A549 (cell line): ENCODE results near the gene NR1D1. TPM values are rescaled to one million over a fixed set of nuclear protein-coding genes. Genes with fewer than 3 reads are reported as not detected.

Experiments
- CHD4 ChIP-seq: fragments of 200-600 bp; sonication (generic); IDR thresholded peaks from 2 replicates; pipeline ENCODE4 v1.6.1; 2016; ENCODE audit warnings: antibody characterized with exemption, mild to moderate bottlenecking, borderline replicate concordance
- FOXS1 ChIP-seq: fragments of 250-450 bp; sonication (Bioruptor Pico); IDR thresholded peaks from 2 replicates; pipeline ENCODE4 v1.5.0; 2020; ENCODE audit warnings: mild to moderate bottlenecking, moderate library complexity
- JUN ChIP-seq, 2 experiments: fragments of >200 bp; sonication (Bioruptor Twin); formaldehyde crosslinking; IDR thresholded peaks; 2 replicates in 1 of 2; 3 replicates in 1 of 2; pipeline ENCODE4 v1.6.1; 2016 to 2017
- KDM1A ChIP-seq: fragments of 200-600 bp; sonication (generic); IDR thresholded peaks from 2 replicates; pipeline ENCODE4 v1.6.1; 2016; ENCODE audit warnings: low read depth, mild to moderate bottlenecking
- RAD21 ChIP-seq, 2 experiments: fragments of >200 bp in 1 of 2; sonication (Bioruptor Twin) in 1 of 2; formaldehyde crosslinking in 1 of 2; IDR thresholded peaks in 1 of 2; conservative IDR thresholded peaks in 1 of 2; 2 replicates in 1 of 2; 3 replicates in 1 of 2; pipeline ENCODE4 v1.6.1; 2012 to 2018; ENCODE audit warnings: inconsistent platforms in 1 of 2
- ZNF302 ChIP-seq: fragments of 250-450 bp; sonication (Bioruptor Pico); IDR thresholded peaks from 2 replicates; pipeline ENCODE4 v1.9.0; 2021; ENCODE audit warnings: inconsistent platforms, mild to moderate bottlenecking, moderate library complexity
- polyA plus RNA-seq, 4 experiments: library from polyadenylated mRNA; depleted of rRNA in 3 of 4; stranded (reverse); fragments of >200 nt; fragmentation: RNase III in 1 of 4; extraction: RNeasy Plus Mini Kit Qiagen cat#74134 plus additional on column Dnase treatment in 1 of 4; gene quantifications; 2 replicates in 3 of 4; 3 replicates in 1 of 4; pipeline ENCODE4 v1.2.3, GENCODE V29; 2011 to 2017

Gene NR1D1
- polyA plus RNA-seq, 2 of the 4 experiments (the other 2 are of a cell fraction), result 1.2 to 4.4 TPM

DNA sequence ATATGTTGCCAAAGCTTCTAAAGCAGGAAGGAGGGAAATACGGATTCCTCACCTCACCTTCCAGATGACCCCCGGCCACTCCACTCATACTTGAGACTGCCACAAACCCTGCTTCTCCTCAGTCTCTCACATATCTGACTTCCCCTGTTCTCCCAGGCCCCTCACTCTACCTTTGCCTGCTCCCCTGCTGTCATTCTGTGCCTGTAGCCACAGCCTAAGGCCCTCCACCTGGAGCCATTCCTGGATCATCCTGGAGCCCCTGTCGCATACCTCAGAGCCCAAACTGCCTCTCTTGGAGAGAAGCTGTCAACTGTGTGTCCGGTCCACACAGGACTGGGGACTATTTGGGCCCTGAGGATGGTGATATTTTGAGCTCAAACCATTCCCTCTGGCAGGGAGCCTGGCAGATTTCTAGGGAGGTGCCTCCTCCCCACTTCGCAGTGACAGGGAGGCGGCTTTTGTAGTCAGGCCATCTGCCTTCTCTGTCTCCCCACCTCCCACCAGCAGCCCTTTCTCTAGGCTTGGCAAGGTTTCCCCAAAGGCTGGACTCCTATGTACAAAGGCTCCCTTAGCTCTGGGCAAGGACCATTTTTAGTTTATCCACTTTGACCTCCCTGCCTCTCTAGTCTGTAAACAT is 43.9 kb downstream of the NR1D1 start (continued):
- TF ChIP-seq JUN (IDR thresholded peaks at IDR 0.05) (no peak), KDM1A (no peak), FOXS1 (CRISPR knock-in tag) (no peak), ZNF302 (CRISPR knock-in tag) (no peak), CHD4 (no peak), RAD21 (conservative IDR thresholded peaks at IDR 0.05 in 1 of 2, IDR thresholded peaks at IDR 0.05 in 1 of 2) (no peak)

Other genes with a start within 250 kb of the NR1D1 start
- not detected in 2 replicates for gene IKZF3, start 236.3 kb downstream of the NR1D1 start, polyA plus RNA-seq (2011; rRNA removed)
- gene IKZF3, start 236.3 kb downstream of the NR1D1 start, polyA plus RNA-seq (2017; fragmentation: RNase III; extraction: RNeasy Plus Mini Kit Qiagen cat#74134 plus additional on column Dnase treatment), result not detected in 3 replicates
- gene ZPBP2, start 232.4 kb downstream of the NR1D1 start, polyA plus RNA-seq (2011; rRNA removed), result not detected in 2 replicates
- not detected in 3 replicates for gene ZPBP2, start 232.4 kb downstream of the NR1D1 start, polyA plus RNA-seq (2017; fragmentation: RNase III; extraction: RNeasy Plus Mini Kit Qiagen cat#74134 plus additional on column Dnase treatment)
- 7.7 and 9.4 TPM in 2 replicates for gene GSDMB, start 182.0 kb downstream of the NR1D1 start, polyA plus RNA-seq (2011; rRNA removed)
- 4.9 to 6.8 TPM (median 6.4 TPM) in 3 replicates for gene GSDMB, start 182.0 kb downstream of the NR1D1 start, polyA plus RNA-seq (2017; fragmentation: RNase III; extraction: RNeasy Plus Mini Kit Qiagen cat#74134 plus additional on column Dnase treatment)
- gene ORMDL3, start 173.0 kb downstream of the NR1D1 start, polyA plus RNA-seq (2011; rRNA removed), result 26.9 and 49.0 TPM in 2 replicates
- gene ORMDL3, start 173.0 kb downstream of the NR1D1 start, polyA plus RNA-seq (2017; fragmentation: RNase III; extraction: RNeasy Plus Mini Kit Qiagen cat#74134 plus additional on column Dnase treatment), result 41.4 to 52.1 TPM (median 51.0 TPM) in 3 replicates
- not detected in 2 replicates for gene LRRC3C, start 172.9 kb downstream of the NR1D1 start, polyA plus RNA-seq (2011; rRNA removed)
- gene LRRC3C, start 172.9 kb downstream of the NR1D1 start, polyA plus RNA-seq (2017; fragmentation: RNase III; extraction: RNeasy Plus Mini Kit Qiagen cat#74134 plus additional on column Dnase treatment), result not detected in 3 replicates
- not detected in 2 replicates for gene GSDMA, start 137.6 kb downstream of the NR1D1 start, polyA plus RNA-seq (2011; rRNA removed)
- not detected in 3 replicates for gene GSDMA, start 137.6 kb downstream of the NR1D1 start, polyA plus RNA-seq (2017; fragmentation: RNase III; extraction: RNeasy Plus Mini Kit Qiagen cat#74134 plus additional on column Dnase treatment)
- gene PSMD3, start 119.8 kb downstream of the NR1D1 start, polyA plus RNA-seq (2011; rRNA removed), result 87.7 and 113 TPM in 2 replicates
- 186 to 193 TPM (median 187 TPM) in 3 replicates for gene PSMD3, start 119.8 kb downstream of the NR1D1 start, polyA plus RNA-seq (2017; fragmentation: RNase III; extraction: RNeasy Plus Mini Kit Qiagen cat#74134 plus additional on column Dnase treatment)
- 0.41 TPM in 1 of 2 replicates, not detected in the other for gene CSF3, start 85.1 kb downstream of the NR1D1 start, polyA plus RNA-seq (2011; rRNA removed)
- not detected in 3 replicates for gene CSF3, start 85.1 kb downstream of the NR1D1 start, polyA plus RNA-seq (2017; fragmentation: RNase III; extraction: RNeasy Plus Mini Kit Qiagen cat#74134 plus additional on column Dnase treatment)
- 63.6 and 89.5 TPM in 2 replicates for gene MED24, start 46.2 kb downstream of the NR1D1 start, polyA plus RNA-seq (2011; rRNA removed)
- gene MED24, start 46.2 kb downstream of the NR1D1 start, polyA plus RNA-seq (2017; fragmentation: RNase III; extraction: RNeasy Plus Mini Kit Qiagen cat#74134 plus additional on column Dnase treatment), result 60.7 to 64.5 TPM (median 60.8 TPM) in 3 replicates
- gene THRA, start 37.6 kb downstream of the NR1D1 start, polyA plus RNA-seq (2011; rRNA removed), result 20.1 and 27.4 TPM in 2 replicates
- 16.1 to 23.7 TPM (median 22.5 TPM) in 3 replicates for gene THRA, start 37.6 kb downstream of the NR1D1 start, polyA plus RNA-seq (2017; fragmentation: RNase III; extraction: RNeasy Plus Mini Kit Qiagen cat#74134 plus additional on column Dnase treatment)
- gene MSL1, start 21.4 kb upstream of the NR1D1 start, polyA plus RNA-seq (2011; rRNA removed), result 87.8 and 95.1 TPM in 2 replicates
- 60.4 to 70.1 TPM (median 64.8 TPM) in 3 replicates for gene MSL1, start 21.4 kb upstream of the NR1D1 start, polyA plus RNA-seq (2017; fragmentation: RNase III; extraction: RNeasy Plus Mini Kit Qiagen cat#74134 plus additional on column Dnase treatment)
- 62.8 and 67.9 TPM in 2 replicates for gene CASC3, start 39.9 kb upstream of the NR1D1 start, polyA plus RNA-seq (2011; rRNA removed)
- 44.5 to 48.2 TPM (median 45.5 TPM) in 3 replicates for gene CASC3, start 39.9 kb upstream of the NR1D1 start, polyA plus RNA-seq (2017; fragmentation: RNase III; extraction: RNeasy Plus Mini Kit Qiagen cat#74134 plus additional on column Dnase treatment)
- 3.7 and 4.1 TPM in 2 replicates for gene RAPGEFL1, start 76.9 kb upstream of the NR1D1 start, polyA plus RNA-seq (2011; rRNA removed)
- gene RAPGEFL1, start 76.9 kb upstream of the NR1D1 start, polyA plus RNA-seq (2017; fragmentation: RNase III; extraction: RNeasy Plus Mini Kit Qiagen cat#74134 plus additional on column Dnase treatment), result 4.7 to 4.8 TPM (median 4.8 TPM) in 3 replicates
- 13.8 and 15.3 TPM in 2 replicates for gene WIPF2, start 118.7 kb upstream of the NR1D1 start, polyA plus RNA-seq (2011; rRNA removed)
- gene WIPF2, start 118.7 kb upstream of the NR1D1 start, polyA plus RNA-seq (2017; fragmentation: RNase III; extraction: RNeasy Plus Mini Kit Qiagen cat#74134 plus additional on column Dnase treatment), result 19.3 to 21.5 TPM (median 20.8 TPM) in 3 replicates
- 71.4 and 79.5 TPM in 2 replicates for gene CDC6, start 187.3 kb upstream of the NR1D1 start, polyA plus RNA-seq (2011; rRNA removed)
- gene CDC6, start 187.3 kb upstream of the NR1D1 start, polyA plus RNA-seq (2017; fragmentation: RNase III; extraction: RNeasy Plus Mini Kit Qiagen cat#74134 plus additional on column Dnase treatment), result 66.6 to 67.5 TPM (median 67.0 TPM) in 3 replicates
- 8.6 and 9.9 TPM in 2 replicates for gene RARA, start 208.6 kb upstream of the NR1D1 start, polyA plus RNA-seq (2011; rRNA removed)
- 17.2 to 18.5 TPM (median 17.9 TPM) in 3 replicates for gene RARA, start 208.6 kb upstream of the NR1D1 start, polyA plus RNA-seq (2017; fragmentation: RNase III; extraction: RNeasy Plus Mini Kit Qiagen cat#74134 plus additional on column Dnase treatment)